Activated CD4-positive, alpha-beta memory T cell treated with anti-CD3 and anti-CD28 coated beads, Interleukin-2, amount 10 ng/mL, durations not matched to agents 7 days and 5 days (primary cell): Measurements from ENCODE around the gene S1PR3. TPM values are rescaled to one million over a fixed set of nuclear protein-coding genes. Genes with fewer than 3 reads are reported as not detected.

Experiments
- CTCF ChIA-PET: fragments of 350-600 bp; sonication (Branson Sonifier 250); formaldehyde crosslinking; loops from one replicate; lab custom pipeline; 2021; ENCODE audit warnings: antibody characterized with exemption, inconsistent platforms; lab: Charles Lee
- POLR2A ChIA-PET: fragments of 350-600 bp; sonication (Branson Sonifier 250); formaldehyde crosslinking; loops from one replicate; lab custom pipeline; 2021; ENCODE audit warnings: antibody characterized with exemption; lab: Charles Lee
- DNase-seq: peaks from one replicate; pipeline ENCODE4 v3.0.0-alpha.2; 2020
- H3K27ac Mint-ChIP-seq: one replicate; pipeline ENCODE4 v1.8.0; 2021; ENCODE audit warnings: mild to moderate bottlenecking, mixed read lengths
- H3K27me3 Mint-ChIP-seq: one replicate; pipeline ENCODE4 v1.8.0; 2021; ENCODE audit warnings: mixed read lengths
- H3K36me3 Mint-ChIP-seq: one replicate; pipeline ENCODE4 v1.8.0; 2021; ENCODE audit warnings: low read depth, mixed read lengths
- H3K4me1 Mint-ChIP-seq: one replicate; pipeline ENCODE4 v1.8.0; 2021; ENCODE audit warnings: mixed read lengths
- H3K4me3 Mint-ChIP-seq: one replicate; pipeline ENCODE4 v1.8.0; 2021; ENCODE audit warnings: mild to moderate bottlenecking, mixed read lengths
- H3K9me3 Mint-ChIP-seq: one replicate; pipeline ENCODE4 v1.8.0; 2021; ENCODE audit warnings: mixed read lengths
- total RNA-seq, 2 experiments: library from RNA; stranded (reverse); gene quantifications; one replicate each; pipeline ENCODE4 v1.2.3, GENCODE V29; 2021

The S1PR3 gene
- total RNA-seq, 2 experiments from 2014 or later = not detected

GRCh38 chr9:89010526-89011111, 19.4 kb downstream of the S1PR3 start:
- DNase-seq = no peak
- Mint-ChIP-seq H3K27me3 (peaks cover 3% of the 10 kb centered on the region), H3K36me3 (no peaks in the 10 kb centered on the region), H3K4me3 (no peak overlapping the region), H3K27ac (no peak overlapping the region), H3K4me1 (no peaks in the 10 kb centered on the region), H3K9me3 (no peaks in the 10 kb centered on the region)
- ChIA-PET POLR2A (no interaction called here), CTCF (no interaction called here)

- ChIA-PET CTCF (no interaction called here), POLR2A (no interaction called here)
- DNase-seq = no peak
- Mint-ChIP-seq H3K9me3 (no peaks in the 10 kb centered on the region), H3K4me3 (no peak overlapping the region), H3K36me3 (no peaks in the 10 kb centered on the region), H3K27me3 (no peaks in the 10 kb centered on the region), H3K27ac (no peak overlapping the region), H3K4me1 (no peaks in the 10 kb centered on the region)
Measured at GRCh38 chr9:89011683-89012082, 20.4 kb downstream of the S1PR3 start.

GRCh38 chr9:89012294-89013042, 21.2 kb downstream of the S1PR3 start:
- H3K9me3 Mint-ChIP-seq = no peaks in the 10 kb centered on the region
- no peaks in the 10 kb centered on the region for H3K4me1 Mint-ChIP-seq
- H3K4me3 Mint-ChIP-seq = no peak overlapping the region
- H3K36me3 Mint-ChIP-seq = no peaks in the 10 kb centered on the region
- DNase-seq = no peak
- no peak overlapping the region for H3K27ac Mint-ChIP-seq
- POLR2A ChIA-PET = no interaction called here
- H3K27me3 Mint-ChIP-seq = no peaks in the 10 kb centered on the region
- CTCF ChIA-PET = no interaction called here

GRCh38 chr9:89013660-89014059, 22.4 kb downstream of the S1PR3 start:
- Mint-ChIP-seq H3K9me3 (no peaks in the 10 kb centered on the region), H3K36me3 (no peaks in the 10 kb centered on the region), H3K4me3 (no peak overlapping the region), H3K4me1 (no peaks in the 10 kb centered on the region), H3K27me3 (peaks cover 6% of the 10 kb centered on the region), H3K27ac (no peak overlapping the region)
- POLR2A ChIA-PET = no interaction called here
- CTCF ChIA-PET = interaction anchor here (0.6 kb wide), 1 partner anchor 525 kb away, joined by 3 read pairs; no protein-coding TSS in a partner anchor
- DNase-seq = no peak

GRCh38 chr9:89014153-89014552, 22.9 kb downstream of the S1PR3 start:
- no peaks in the 10 kb centered on the region for H3K36me3 Mint-ChIP-seq
- CTCF ChIA-PET = no interaction called here
- DNase-seq = no peak
- H3K9me3 Mint-ChIP-seq = no peaks in the 10 kb centered on the region
- H3K4me1 Mint-ChIP-seq = no peaks in the 10 kb centered on the region
- POLR2A ChIA-PET = no interaction called here
- peaks cover 8% of the 10 kb centered on the region for H3K27me3 Mint-ChIP-seq
- no peak overlapping the region for H3K4me3 Mint-ChIP-seq
- no peak overlapping the region for H3K27ac Mint-ChIP-seq

GRCh38 chr9:89015336-89015735, 24.1 kb downstream of the S1PR3 start:
- no peaks in the 10 kb centered on the region for H3K4me1 Mint-ChIP-seq
- peaks cover 9% of the 10 kb centered on the region for H3K27me3 Mint-ChIP-seq
- ChIA-PET CTCF (no interaction called here), POLR2A (no interaction called here)
- no peaks in the 10 kb centered on the region for H3K9me3 Mint-ChIP-seq
- no peaks in the 10 kb centered on the region for H3K36me3 Mint-ChIP-seq
- H3K27ac Mint-ChIP-seq = no peak overlapping the region
- no peak overlapping the region for H3K4me3 Mint-ChIP-seq
- DNase-seq = no peak

- Mint-ChIP-seq H3K27ac (no peak overlapping the region), H3K9me3 (no peaks in the 10 kb centered on the region), H3K27me3 (peaks cover 9% of the 10 kb centered on the region), H3K4me3 (no peak overlapping the region), H3K36me3 (no peaks in the 10 kb centered on the region), H3K4me1 (no peaks in the 10 kb centered on the region)
- ChIA-PET POLR2A (no interaction called here), CTCF (no interaction called here)
- DNase-seq = no peak
Measured at GRCh38 chr9:89020754-89021153, 29.5 kb downstream of the S1PR3 start.

GRCh38 chr9:89021154-89021803, 30.0 kb downstream of the S1PR3 start:
- no peaks in the 10 kb centered on the region for H3K9me3 Mint-ChIP-seq
- ChIA-PET POLR2A (no interaction called here), CTCF (no interaction called here)
- no peaks in the 10 kb centered on the region for H3K4me1 Mint-ChIP-seq
- H3K27ac Mint-ChIP-seq = no peak overlapping the region
- peaks cover 9% of the 10 kb centered on the region for H3K27me3 Mint-ChIP-seq
- H3K36me3 Mint-ChIP-seq = no peaks in the 10 kb centered on the region
- no peak for DNase-seq
- H3K4me3 Mint-ChIP-seq = no peak overlapping the region

- CTCF ChIA-PET = no interaction called here
- H3K9me3 Mint-ChIP-seq = no peaks in the 10 kb centered on the region
- POLR2A ChIA-PET = no interaction called here
- H3K4me3 Mint-ChIP-seq = no peak overlapping the region
- DNase-seq = no peak
- H3K4me1 Mint-ChIP-seq = no peaks in the 10 kb centered on the region
- no peaks in the 10 kb centered on the region for H3K36me3 Mint-ChIP-seq
- no peak overlapping the region for H3K27ac Mint-ChIP-seq
- H3K27me3 Mint-ChIP-seq = peaks cover 9% of the 10 kb centered on the region
Measured at GRCh38 chr9:89022001-89022759, 30.9 kb downstream of the S1PR3 start.

- Mint-ChIP-seq H3K27me3 (peaks cover 6% of the 10 kb centered on the region), H3K4me1 (no peaks in the 10 kb centered on the region), H3K4me3 (no peak overlapping the region), H3K36me3 (no peaks in the 10 kb centered on the region), H3K9me3 (no peaks in the 10 kb centered on the region), H3K27ac (no peak overlapping the region)
- ChIA-PET CTCF (no interaction called here), POLR2A (no interaction called here)
- no peak for DNase-seq
Measured at GRCh38 chr9:89022902-89023301, 31.6 kb downstream of the S1PR3 start.

GRCh38 chr9:89023740-89024139, 32.5 kb downstream of the S1PR3 start:
- Mint-ChIP-seq H3K36me3 (no peaks in the 10 kb centered on the region), H3K27ac (no peak overlapping the region), H3K27me3 (peaks cover 3% of the 10 kb centered on the region), H3K9me3 (no peaks in the 10 kb centered on the region), H3K4me3 (no peak overlapping the region), H3K4me1 (no peaks in the 10 kb centered on the region)
- POLR2A ChIA-PET = no interaction called here
- no peak for DNase-seq
- CTCF ChIA-PET = no interaction called here

GRCh38 chr9:89024727-89025126, 33.5 kb downstream of the S1PR3 start:
- Mint-ChIP-seq H3K9me3 (peaks cover 3% of the 10 kb centered on the region), H3K27me3 (peaks cover 3% of the 10 kb centered on the region), H3K4me3 (no peak overlapping the region), H3K36me3 (no peaks in the 10 kb centered on the region), H3K27ac (no peak overlapping the region), H3K4me1 (no peaks in the 10 kb centered on the region)
- POLR2A ChIA-PET = no interaction called here
- DNase-seq = no peak
- CTCF ChIA-PET = no interaction called here

GRCh38 chr9:89025553-89025952, 34.3 kb downstream of the S1PR3 start:
- Mint-ChIP-seq H3K36me3 (no peaks in the 10 kb centered on the region), H3K27me3 (peaks cover 6% of the 10 kb centered on the region), H3K4me1 (no peaks in the 10 kb centered on the region), H3K4me3 (no peak overlapping the region), H3K9me3 (peaks cover 3% of the 10 kb centered on the region), H3K27ac (no peak overlapping the region)
- ChIA-PET POLR2A (no interaction called here), CTCF (no interaction called here)
- no peak for DNase-seq
